ENCODE data around the gene FGB.

GRCh38 chr4:154610582-154610981 is 47.8 kb downstream of the FGB start:
- TF ChIP-seq CTCF (IDR thresholded peaks at IDR 0.05): no peak
- no peak for TF ChIP-seq ZFX (IDR thresholded peaks at IDR 0.05; ENCODE audit: borderline replicate concordance)
